ENCODE results near the gene TREX2.

Gene TREX2

GRCh38 chrX:153476666-153477363, 31.0 kb upstream of the TREX2 start:
- H3K27ac ChIP-seq (ENCODE audit: poor library complexity, severe bottlenecking), result no peak overlapping the region
- H3K4me1 ChIP-seq (ENCODE audit: insufficient read depth, poor library complexity, severe bottlenecking), result no peaks in the 10 kb centered on the region
- H3K9me3 ChIP-seq (ENCODE audit: severe bottlenecking), result no peaks in the 10 kb centered on the region
- no peaks in the 10 kb centered on the region for H3K36me3 ChIP-seq (ENCODE audit: low read depth)
- ATAC-seq (ENCODE audit: low read depth) (no peak), DNase-seq (ENCODE audit: low spot score) (no peak)
- H3K27me3 ChIP-seq (ENCODE audit: insufficient read depth, poor library complexity, severe bottlenecking), result no peaks in the 10 kb centered on the region
- TF ChIP-seq CTCF (IDR thresholded peaks at IDR 0.05; ENCODE audit: poor library complexity, severe bottlenecking), result no peak
- H3K4me3 ChIP-seq (ENCODE audit: severe bottlenecking), result no peak overlapping the region

- ATAC-seq (ENCODE audit: low read depth) (no peak), DNase-seq (ENCODE audit: low spot score) (no peak)
- Histone ChIP-seq H3K4me3 (ENCODE audit: severe bottlenecking) (no peak overlapping the region), H3K9me3 (ENCODE audit: severe bottlenecking) (no peaks in the 10 kb centered on the region), H3K36me3 (ENCODE audit: low read depth) (no peaks in the 10 kb centered on the region), H3K27me3 (ENCODE audit: insufficient read depth, poor library complexity, severe bottlenecking) (no peaks in the 10 kb centered on the region), H3K4me1 (ENCODE audit: insufficient read depth, poor library complexity, severe bottlenecking) (no peaks in the 10 kb centered on the region), H3K27ac (ENCODE audit: poor library complexity, severe bottlenecking) (no peak overlapping the region)
- TF ChIP-seq CTCF (IDR thresholded peaks at IDR 0.05; ENCODE audit: poor library complexity, severe bottlenecking), result no peak
These were observed 30.0 kb upstream of the TREX2 start for GRCh38 chrX:153475751-153476281.

GRCh38 chrX:153475271-153475670, 29.4 kb upstream of the TREX2 start:
- no peaks in the 10 kb centered on the region for H3K9me3 ChIP-seq (ENCODE audit: severe bottlenecking)
- H3K4me1 ChIP-seq (ENCODE audit: insufficient read depth, poor library complexity, severe bottlenecking), result no peaks in the 10 kb centered on the region
- H3K27me3 ChIP-seq (ENCODE audit: insufficient read depth, poor library complexity, severe bottlenecking), result no peaks in the 10 kb centered on the region
- no peak for TF ChIP-seq CTCF (IDR thresholded peaks at IDR 0.05; ENCODE audit: poor library complexity, severe bottlenecking)
- no peak for DNase-seq (ENCODE audit: low spot score)
- H3K27ac ChIP-seq (ENCODE audit: poor library complexity, severe bottlenecking), result no peak overlapping the region
- H3K4me3 ChIP-seq (ENCODE audit: severe bottlenecking), result no peak overlapping the region
- no peaks in the 10 kb centered on the region for H3K36me3 ChIP-seq (ENCODE audit: low read depth)
- no peak for ATAC-seq (ENCODE audit: low read depth)

GRCh38 chrX:153474718-153475117, 28.9 kb upstream of the TREX2 start:
- DNase-seq (ENCODE audit: low spot score) (no peak), ATAC-seq (ENCODE audit: low read depth) (no peak)
- no peak overlapping the region for H3K27ac ChIP-seq (ENCODE audit: poor library complexity, severe bottlenecking)
- no peaks in the 10 kb centered on the region for H3K4me1 ChIP-seq (ENCODE audit: insufficient read depth, poor library complexity, severe bottlenecking)
- TF ChIP-seq CTCF (IDR thresholded peaks at IDR 0.05; ENCODE audit: poor library complexity, severe bottlenecking), result no peak
- H3K9me3 ChIP-seq (ENCODE audit: severe bottlenecking), result no peaks in the 10 kb centered on the region
- H3K36me3 ChIP-seq (ENCODE audit: low read depth), result no peaks in the 10 kb centered on the region
- no peaks in the 10 kb centered on the region for H3K27me3 ChIP-seq (ENCODE audit: insufficient read depth, poor library complexity, severe bottlenecking)
- no peak overlapping the region for H3K4me3 ChIP-seq (ENCODE audit: severe bottlenecking)

- DNase-seq (ENCODE audit: low spot score), result no peak
- Histone ChIP-seq H3K4me3 (ENCODE audit: severe bottlenecking) (no peak overlapping the region), H3K36me3 (ENCODE audit: low read depth) (no peaks in the 10 kb centered on the region), H3K4me1 (ENCODE audit: insufficient read depth, poor library complexity, severe bottlenecking) (no peaks in the 10 kb centered on the region), H3K27me3 (ENCODE audit: insufficient read depth, poor library complexity, severe bottlenecking) (no peaks in the 10 kb centered on the region), H3K9me3 (ENCODE audit: severe bottlenecking) (no peaks in the 10 kb centered on the region), H3K27ac (ENCODE audit: poor library complexity, severe bottlenecking) (no peak overlapping the region)
- no peak for TF ChIP-seq CTCF (IDR thresholded peaks at IDR 0.05; ENCODE audit: poor library complexity, severe bottlenecking)
- no peak for ATAC-seq (ENCODE audit: low read depth)
These were observed 28.4 kb upstream of the TREX2 start for GRCh38 chrX:153474266-153474665.

Data from RWPE2 (cell line).